B cell (primary cell): ENCODE results near the gene ZKSCAN7. TPM values are rescaled to one million over a fixed set of nuclear protein-coding genes. Genes with fewer than 3 reads are reported as not detected.

Experiments used
- ATAC-seq: fragments of 200-7000 bp; cut with Tn5 transposase; one replicate; pipeline ENCODE4 v1.10.0; 2021; ENCODE audit warnings: low read depth, mild to moderate bottlenecking, moderate number of reproducible peaks, moderate library complexity
- CTCF ChIA-PET: fragments of 350-600 bp; sonication (Branson Sonifier 250); formaldehyde crosslinking; loops from one replicate; lab custom pipeline; 2021; ENCODE audit warnings: antibody characterized with exemption, inconsistent platforms; lab: Charles Lee
- POLR2A ChIA-PET: fragments of 350-600 bp; sonication (Branson Sonifier 250); formaldehyde crosslinking; loops from one replicate; lab custom pipeline; 2021; ENCODE audit warnings: antibody characterized with exemption; lab: Charles Lee
- DNase-seq: peaks from one replicate; pipeline ENCODE4 v3.0.0; 2013
- H2AFZ ChIP-seq: 2 replicates; pipeline ENCODE4 v1.6.1; 2012; ENCODE audit warnings: mild to moderate bottlenecking, low read depth, low read length; ENCODE audit not compliant: insufficient read depth, poor library complexity, severe bottlenecking
- H3K27ac ChIP-seq, 2 donors: 1 replicate in 1 of 2; 2 replicates in 1 of 2; pipeline ENCODE4 v1.5.1; 2012 to 2013; ENCODE audit warnings: low read length in 2 of 2, mild to moderate bottlenecking in 2 of 2, moderate library complexity in 1 of 2
- H3K27me3 ChIP-seq, 4 experiments: fragments of 200-600 bp in 1 of 4; sonication (generic) in 1 of 4; replicated peaks in 1 of 4; 1 replicate in 2 of 4; 2 replicates in 2 of 4; pipeline versions ENCODE4 v1.6.1 to v1.7.0; 2013 to 2016; ENCODE audit warnings: low read length in 3 of 4, mild to moderate bottlenecking in 2 of 4, mixed read lengths in 1 of 4, moderate library complexity in 1 of 4; ENCODE audit not compliant: insufficient read depth in 4 of 4, control insufficient read depth in 3 of 4; ENCODE audit errors: control extremely low read depth in 1 of 4
- H3K36me3 ChIP-seq, 2 experiments: replicated peaks in 1 of 2; 1 replicate in 1 of 2; 2 replicates in 1 of 2; pipeline versions ENCODE4 v1.6.1 to v1.7.1; 2013; ENCODE audit warnings: low read length in 1 of 2; ENCODE audit not compliant: insufficient read depth in 2 of 2, control insufficient read depth in 1 of 2; ENCODE audit errors: control extremely low read depth in 1 of 2, extremely low read depth in 1 of 2
- H3K4me1 ChIP-seq, 2 donors: fragments of 200-600 bp in 1 of 2; sonication (generic) in 1 of 2; 1 replicate in 1 of 2; 2 replicates in 1 of 2; pipeline versions ENCODE4 v1.5.1 to v1.6.1; 2013 to 2017; ENCODE audit warnings: low read length in 2 of 2; ENCODE audit not compliant: control insufficient read depth in 2 of 2, insufficient read depth in 2 of 2
- H3K4me2 ChIP-seq: replicated peaks from 2 replicates; pipeline ENCODE3; 2012; ENCODE audit warnings: mild to moderate bottlenecking, low read depth, low read length; ENCODE audit not compliant: poor library complexity, severe bottlenecking
- H3K4me3 ChIP-seq, 5 experiments: fragments of 200-600 bp in 1 of 5; sonication (generic) in 1 of 5; 1 replicate in 3 of 5; 2 replicates in 2 of 5; pipeline versions ENCODE4 v1.5.1 to v1.7.0; 2011 to 2016; ENCODE audit warnings: low read length in 4 of 5, mild to moderate bottlenecking in 4 of 5, low read depth in 2 of 5, control low read depth in 1 of 5, moderate library complexity in 1 of 5; ENCODE audit not compliant: insufficient read depth in 1 of 5; ENCODE audit errors: control extremely low read depth in 1 of 5, extremely low read depth in 1 of 5
- H3K79me2 ChIP-seq: fragments of 200-600 bp; sonication (generic); one replicate; pipeline ENCODE4 v1.6.0; 2016; ENCODE audit warnings: low read length; ENCODE audit not compliant: control insufficient read depth, insufficient read depth
- H3K9ac ChIP-seq: fragments of 200-600 bp; sonication (generic); 2 replicates; pipeline ENCODE4 v1.6.1; 2017; ENCODE audit warnings: mild to moderate bottlenecking, low read length, moderate library complexity
- H3K9me3 ChIP-seq, 3 donors: one replicate each; pipeline versions ENCODE4 v1.6.1 to v1.7.1; 2013; ENCODE audit warnings: low read length in 2 of 3; ENCODE audit not compliant: control insufficient read depth in 2 of 3, insufficient read depth in 1 of 3; ENCODE audit errors: control extremely low read depth in 1 of 3
- H4K20me1 ChIP-seq: 2 replicates; pipeline ENCODE4 v1.6.0; 2012; ENCODE audit warnings: mild to moderate bottlenecking, low read length; ENCODE audit not compliant: insufficient read depth, control insufficient read depth, poor library complexity, severe bottlenecking
- H3K27ac Mint-ChIP-seq: one replicate; pipeline ENCODE4 v1.8.0; 2021; ENCODE audit warnings: mixed read lengths
- H3K27me3 Mint-ChIP-seq: one replicate; pipeline ENCODE4 v1.8.0; 2021; ENCODE audit warnings: mixed read lengths
- H3K4me1 Mint-ChIP-seq: one replicate; pipeline ENCODE4 v1.8.0; 2021; ENCODE audit warnings: mixed read lengths
- H3K4me3 Mint-ChIP-seq: one replicate; pipeline ENCODE4 v1.8.0; 2021; ENCODE audit warnings: mixed read lengths
- H3K9me3 Mint-ChIP-seq: one replicate; pipeline ENCODE4 v1.8.0; 2022; ENCODE audit warnings: mixed read lengths; ENCODE audit not compliant: insufficient read depth
- EZH2 ChIP-seq: IDR thresholded peaks from 2 replicates; pipeline ENCODE4 v1.6.1; 2012; ENCODE audit warnings: borderline replicate concordance, low read depth, mild to moderate bottlenecking, moderate library complexity, low read length; ENCODE audit not compliant: insufficient read depth, poor library complexity, severe bottlenecking
- WGBS: methylation state at CpG from one replicate; pipeline ENCODE4 v1.1.5; 2013; ENCODE audit warnings: missing lambda C conversion rate; ENCODE audit not compliant: insufficient coverage; 5-methylcytosine and 5-hydroxymethylcytosine counted together
- intact Hi-C: fragments of 100-400 bp; cut with micrococcal nuclease; formaldehyde crosslinking; loops from one replicate; pipeline ENCODE4 v1.10.0; 2022
- polyA plus RNA-seq: library from polyadenylated mRNA; depleted of rRNA; stranded (reverse); fragments of >200 nt; gene quantifications from 2 replicates; pipeline ENCODE4 v1.2.3, GENCODE V29; 2012
- total RNA-seq, 2 donors: library from RNA; stranded (reverse); fragments of 120-200 nt in 1 of 2; gene quantifications; 1 replicate in 1 of 2; 2 replicates in 1 of 2; pipeline versions ENCODE4 v1.2.3 to v1.2.4, GENCODE V29; 2013 to 2022
- TF ChIP-seq, protein P1 (sequence below): fragments of 200-600 bp; IDR thresholded peaks from one replicate; pipeline ENCODE4 v1.8.0; 2022; ENCODE audit warnings: antibody characterized with exemption, mild to moderate bottlenecking

The ZKSCAN7 gene
- total and polyA plus RNA-seq, 2 donors (not counting 1 experiment from before 2014, with no cell fraction given): 3.4 to 8.5 TPM

GRCh38 chr3:44525060-44525459, 29.9 kb upstream of the ZKSCAN7 start:
- no peaks in the 10 kb centered on the region for H3K79me2 ChIP-seq
- no peak overlapping the region for H3K4me3 ChIP-seq
- ATAC-seq: no peak
- Mint-ChIP-seq H3K4me3 (no peak overlapping the region), H3K27me3 (peaks cover 45% of the 10 kb centered on the region), H3K4me1 (no peaks in the 10 kb centered on the region), H3K27ac (no peak overlapping the region), H3K9me3 (no peaks in the 10 kb centered on the region)
- WGBS: 87% methylated on average over 4 of the region's 5 CpGs
- intact Hi-C loops: no loop called here
- H3K9me3 ChIP-seq: no peaks in the 10 kb centered on the region
- H3K4me1 ChIP-seq: no peaks in the 10 kb centered on the region
- H2AFZ ChIP-seq: no peak overlapping the region
- no peak for DNase-seq
- H4K20me1 ChIP-seq: no peaks in the 10 kb centered on the region
- CTCF ChIA-PET: no interaction called here
- peaks cover 0 to 13% (median 2%) of the 10 kb centered on the region in 4 experiments for H3K27me3 ChIP-seq
- POLR2A ChIA-PET: interaction anchor here (0.6 kb wide), 1 partner anchor 417 kb away, joined by 5 read pairs; no protein-coding TSS in a partner anchor
- H3K27ac ChIP-seq: no peak overlapping the region
- no peak overlapping the region for H3K9ac ChIP-seq
- no peak overlapping the region for H3K4me2 ChIP-seq
- no peaks in the 10 kb centered on the region for H3K36me3 ChIP-seq
- TF ChIP-seq, protein P1, sequence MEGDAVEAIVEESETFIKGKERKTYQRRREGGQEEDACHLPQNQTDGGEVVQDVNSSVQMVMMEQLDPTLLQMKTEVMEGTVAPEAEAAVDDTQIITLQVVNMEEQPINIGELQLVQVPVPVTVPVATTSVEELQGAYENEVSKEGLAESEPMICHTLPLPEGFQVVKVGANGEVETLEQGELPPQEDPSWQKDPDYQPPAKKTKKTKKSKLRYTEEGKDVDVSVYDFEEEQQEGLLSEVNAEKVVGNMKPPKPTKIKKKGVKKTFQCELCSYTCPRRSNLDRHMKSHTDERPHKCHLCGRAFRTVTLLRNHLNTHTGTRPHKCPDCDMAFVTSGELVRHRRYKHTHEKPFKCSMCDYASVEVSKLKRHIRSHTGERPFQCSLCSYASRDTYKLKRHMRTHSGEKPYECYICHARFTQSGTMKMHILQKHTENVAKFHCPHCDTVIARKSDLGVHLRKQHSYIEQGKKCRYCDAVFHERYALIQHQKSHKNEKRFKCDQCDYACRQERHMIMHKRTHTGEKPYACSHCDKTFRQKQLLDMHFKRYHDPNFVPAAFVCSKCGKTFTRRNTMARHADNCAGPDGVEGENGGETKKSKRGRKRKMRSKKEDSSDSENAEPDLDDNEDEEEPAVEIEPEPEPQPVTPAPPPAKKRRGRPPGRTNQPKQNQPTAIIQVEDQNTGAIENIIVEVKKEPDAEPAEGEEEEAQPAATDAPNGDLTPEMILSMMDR: no peak
- no peak for TF ChIP-seq EZH2

DNA sequence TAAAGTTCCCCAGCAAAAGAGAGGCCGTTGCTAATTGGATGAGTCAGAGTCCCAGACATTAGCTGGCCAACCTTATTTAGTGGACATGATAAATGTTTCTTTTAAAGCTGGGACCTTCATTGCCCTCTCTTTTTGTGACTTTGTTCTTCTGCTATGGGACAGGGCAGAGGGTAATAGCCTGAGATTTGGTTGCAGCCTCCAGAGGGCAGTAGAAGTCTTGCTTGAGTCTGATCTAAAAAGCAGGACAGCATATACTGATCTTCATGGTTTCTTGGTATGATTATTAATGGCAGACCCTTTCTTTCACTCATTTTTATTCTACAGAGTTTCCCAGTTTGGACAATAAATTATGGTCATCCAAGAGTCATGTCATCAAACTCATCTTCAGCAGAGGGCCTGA, 25.1 kb upstream of the ZKSCAN7 start:
- Histone ChIP-seq H3K4me1 (no peaks in the 10 kb centered on the region), H3K9me3 (peaks cover 0 to 5% (median 0%) of the 10 kb centered on the region in 3 donors), H3K79me2 (no peaks in the 10 kb centered on the region), H3K4me2 (no peak overlapping the region), H3K36me3 (no peaks in the 10 kb centered on the region), H3K9ac (no peak overlapping the region), H3K27me3 (peaks cover 0 to 16% (median 2%) of the 10 kb centered on the region in 4 experiments), H2AFZ (no peak overlapping the region), H4K20me1 (no peaks in the 10 kb centered on the region), H3K4me3 (no peak overlapping the region), H3K27ac (no peak overlapping the region)
- H3K27ac Mint-ChIP-seq: no peak overlapping the region
- ChIA-PET CTCF (interaction anchor here (0.6 to 3.3 kb wide), 2 partner anchors 10 to 384 kb away, joined by 3 to 18 read pairs; no protein-coding TSS in a partner anchor), POLR2A (no interaction called here)
- H3K4me1 Mint-ChIP-seq: no peaks in the 10 kb centered on the region
- H3K4me3 Mint-ChIP-seq: no peak overlapping the region
- WGBS: no CpG with 5 or more reads among the region's 1 CpG
- H3K27me3 Mint-ChIP-seq: peaks cover 28% of the 10 kb centered on the region
- DNase-seq: no peak
- ATAC-seq: no peak
- intact Hi-C loops: no loop called here
- no peak for TF ChIP-seq EZH2
- TF ChIP-seq, protein P1: no peak
- no peaks in the 10 kb centered on the region for H3K9me3 Mint-ChIP-seq
